ENCODE results near the gene SH2D3A.

Gene SH2D3A

DNA sequence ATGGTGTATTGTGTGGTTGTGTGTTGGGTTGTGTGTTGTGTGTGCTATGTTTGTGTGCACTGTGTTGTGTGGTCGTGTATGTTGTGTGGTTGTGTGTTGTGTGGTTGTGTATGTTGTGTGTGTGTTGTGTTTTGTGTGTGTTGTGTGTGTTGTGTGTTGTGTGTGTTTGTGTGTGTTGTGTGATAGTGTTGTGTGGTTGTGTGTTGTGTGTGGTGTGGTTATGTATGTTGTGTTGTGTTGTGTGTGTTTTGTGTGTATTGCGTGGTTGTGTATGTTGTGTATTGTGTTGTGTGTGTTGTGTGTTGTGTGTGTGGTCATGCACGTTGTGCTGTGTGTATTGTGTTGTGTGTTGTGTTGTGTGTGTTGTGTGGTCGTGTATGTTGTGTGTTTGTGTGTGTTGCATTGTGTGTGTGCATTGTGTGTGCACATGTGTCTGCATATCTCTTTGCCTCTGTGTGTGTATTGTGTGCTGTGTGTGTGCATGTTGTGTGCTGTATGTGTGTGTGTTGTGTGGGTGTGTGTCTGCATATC lies 49.7 kb downstream of the SH2D3A start:
- H3K27ac ChIP-seq (ENCODE audit: low read length): no peak overlapping the region
- no peaks in the 10 kb centered on the region for H3K27me3 ChIP-seq (ENCODE audit: low read depth, low read length)
- H3K4me3 ChIP-seq (ENCODE audit: low read depth in 1 of 2, low read length in 2 of 2): no peak overlapping the region
- H3K4me1 ChIP-seq (ENCODE audit: control insufficient read depth in 1 of 2, insufficient read depth in 2 of 2, low read length in 2 of 2): no peaks in the 10 kb centered on the region
- peaks cover 0 to 3% of the 10 kb centered on the region in 2 donors for H3K36me3 ChIP-seq (ENCODE audit: control insufficient read depth in 1 of 2, insufficient read depth in 2 of 2, low read length in 2 of 2)
- no peaks in the 10 kb centered on the region for H3K9me3 ChIP-seq (ENCODE audit: control insufficient read depth in 1 of 2, low read length in 2 of 2)

DNA sequence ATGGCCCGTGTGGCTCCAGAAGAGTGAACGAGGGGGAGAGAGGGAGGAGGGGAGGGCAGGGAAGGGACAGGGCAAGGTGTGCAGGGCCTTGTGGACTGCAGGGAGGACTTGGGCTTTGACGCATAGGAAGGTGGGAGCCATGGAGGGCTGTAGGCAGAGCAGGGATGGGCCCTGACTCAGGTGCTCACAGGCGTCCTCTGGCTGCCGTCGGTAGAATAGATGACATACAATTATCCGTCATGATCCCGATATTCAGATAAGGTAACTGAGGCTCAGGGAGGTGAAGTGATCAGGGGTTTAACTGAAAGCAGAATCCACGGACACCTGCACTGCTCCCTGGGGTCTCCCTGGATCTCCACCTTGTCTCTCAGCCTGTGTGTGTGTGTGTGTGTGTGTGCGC lies 50.2 kb downstream of the SH2D3A start:
- H3K27ac ChIP-seq (ENCODE audit: low read length): no peak overlapping the region
- H3K36me3 ChIP-seq (ENCODE audit: control insufficient read depth in 1 of 2, insufficient read depth in 2 of 2, low read length in 2 of 2): peaks cover 0 to 3% of the 10 kb centered on the region in 2 donors
- no peaks in the 10 kb centered on the region for H3K9me3 ChIP-seq (ENCODE audit: control insufficient read depth in 1 of 2, low read length in 2 of 2)
- no peak overlapping the region for H3K4me3 ChIP-seq (ENCODE audit: low read depth in 1 of 2, low read length in 2 of 2)
- H3K27me3 ChIP-seq (ENCODE audit: low read depth, low read length): no peaks in the 10 kb centered on the region
- no peaks in the 10 kb centered on the region for H3K4me1 ChIP-seq (ENCODE audit: control insufficient read depth in 1 of 2, insufficient read depth in 2 of 2, low read length in 2 of 2)

DNA sequence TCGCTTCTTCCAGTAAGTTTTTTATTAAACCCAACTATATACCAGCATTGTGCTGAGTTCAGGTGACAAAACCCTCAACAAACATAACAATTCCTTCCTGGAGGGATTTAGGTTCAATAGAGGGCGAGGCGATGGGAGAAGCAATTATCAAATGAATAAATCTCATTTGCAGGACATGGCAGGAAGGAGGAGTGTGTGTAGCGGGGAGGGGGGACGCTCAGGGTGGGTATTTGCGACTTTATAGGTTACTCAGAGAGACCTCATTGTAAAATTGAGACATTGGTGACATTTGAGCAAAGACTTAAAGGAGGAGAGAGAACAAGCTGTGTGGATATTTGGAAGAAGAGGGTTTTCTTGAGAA lies 50.6 kb downstream of the SH2D3A start:
- Histone ChIP-seq H3K36me3 (ENCODE audit: control insufficient read depth in 1 of 2, insufficient read depth in 2 of 2, low read length in 2 of 2) (peaks cover 0 to 3% of the 10 kb centered on the region in 2 donors), H3K4me3 (ENCODE audit: low read depth in 1 of 2, low read length in 2 of 2) (no peak overlapping the region), H3K4me1 (ENCODE audit: control insufficient read depth in 1 of 2, insufficient read depth in 2 of 2, low read length in 2 of 2) (no peaks in the 10 kb centered on the region), H3K27me3 (ENCODE audit: low read depth, low read length) (no peaks in the 10 kb centered on the region), H3K9me3 (ENCODE audit: control insufficient read depth in 1 of 2, low read length in 2 of 2) (no peaks in the 10 kb centered on the region), H3K27ac (ENCODE audit: low read length) (no peak overlapping the region)

DNA sequence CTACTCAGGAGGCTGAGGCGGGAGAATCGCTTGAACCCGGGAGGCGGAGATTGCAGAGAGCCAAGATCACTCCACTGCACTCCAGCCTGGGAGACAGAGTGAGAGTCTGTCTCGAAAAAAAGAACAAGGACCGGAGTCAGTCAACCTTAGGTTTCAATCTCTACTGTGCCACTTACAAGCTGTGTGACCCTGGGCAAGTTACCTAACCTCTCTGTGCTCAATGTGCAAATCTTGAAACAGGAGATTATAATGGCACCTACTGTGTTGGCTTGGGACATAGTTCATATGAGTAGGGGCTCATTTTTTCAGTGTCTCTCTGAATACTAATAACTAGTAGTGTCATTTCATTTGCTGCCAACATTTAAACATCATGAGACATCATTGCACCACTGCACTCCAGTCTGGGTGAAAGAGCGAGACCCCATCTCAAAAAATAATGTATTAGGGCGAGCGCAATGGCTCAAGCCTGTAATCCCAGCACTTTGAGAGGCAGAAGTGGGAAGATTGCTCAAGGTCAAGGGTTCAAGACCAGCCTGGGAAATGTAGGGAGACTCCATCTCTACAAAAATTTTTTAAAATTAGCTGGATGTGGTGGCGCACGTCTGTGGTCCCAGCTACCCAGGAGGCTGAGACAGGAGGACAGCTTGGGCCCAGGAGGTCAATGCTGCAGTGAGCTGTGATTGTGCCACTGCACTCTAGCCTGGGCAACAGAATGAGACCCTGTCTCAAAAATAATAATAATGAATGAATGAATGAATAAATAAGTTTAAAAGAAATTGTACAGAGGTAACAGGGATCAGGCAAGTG lies 52.3 kb downstream of the SH2D3A start:
- H3K36me3 ChIP-seq (ENCODE audit: control insufficient read depth in 1 of 2, insufficient read depth in 2 of 2, low read length in 2 of 2): peaks cover 0 to 3% of the 10 kb centered on the region in 2 donors
- H3K27me3 ChIP-seq (ENCODE audit: low read depth, low read length): no peaks in the 10 kb centered on the region
- H3K4me1 ChIP-seq (ENCODE audit: control insufficient read depth in 1 of 2, insufficient read depth in 2 of 2, low read length in 2 of 2): no peaks in the 10 kb centered on the region
- no peak overlapping the region for H3K27ac ChIP-seq (ENCODE audit: low read length)
- no peak overlapping the region for H3K4me3 ChIP-seq (ENCODE audit: low read depth in 1 of 2, low read length in 2 of 2)
- H3K9me3 ChIP-seq (ENCODE audit: control insufficient read depth in 1 of 2, low read length in 2 of 2): no peaks in the 10 kb centered on the region

DNA sequence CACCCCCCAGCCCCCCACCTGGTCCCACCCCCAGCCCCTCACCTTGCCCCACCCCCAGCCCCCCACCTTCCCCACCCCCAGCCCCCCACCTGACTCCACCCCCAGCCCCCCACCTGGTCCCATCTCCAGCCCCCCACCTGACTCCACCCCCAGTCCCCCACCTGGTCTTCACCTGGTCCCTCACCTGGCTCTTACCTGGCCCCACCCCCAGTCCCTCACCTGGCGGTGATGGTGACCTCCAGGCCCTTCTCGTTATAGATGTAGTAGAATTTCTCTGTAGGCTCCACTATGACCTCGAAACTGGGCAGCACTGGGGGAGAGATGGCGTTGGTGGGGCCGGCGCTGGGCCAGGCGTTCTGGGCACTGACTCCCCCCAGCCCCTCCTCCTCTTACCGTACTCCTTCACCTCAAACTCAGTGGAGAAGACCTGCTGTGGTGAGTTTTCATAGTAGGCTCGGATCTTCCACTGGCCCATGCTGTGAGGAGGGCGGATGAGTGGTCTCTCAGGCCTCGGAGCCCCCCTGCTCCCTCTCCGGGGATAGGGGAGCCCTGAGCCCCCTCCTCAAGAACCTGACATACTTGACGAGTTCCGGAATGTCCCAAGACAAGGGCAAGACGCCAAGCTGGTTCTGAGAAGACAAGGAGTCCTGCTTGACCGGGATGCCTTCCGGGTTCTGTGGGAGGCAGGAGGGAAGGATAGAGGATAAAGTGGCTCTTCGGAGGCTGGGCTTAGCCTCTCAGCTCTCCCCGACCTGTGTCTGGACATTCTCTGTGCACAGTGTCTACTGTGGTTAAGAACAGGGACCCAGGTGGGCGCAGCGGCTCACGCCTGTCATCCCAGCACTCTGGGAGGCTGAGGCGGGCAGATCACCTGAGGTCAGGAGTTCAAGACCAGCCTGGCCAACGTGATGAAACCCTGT lies 53.2 kb downstream of the SH2D3A start:
- H3K27me3 ChIP-seq (ENCODE audit: low read depth, low read length): no peaks in the 10 kb centered on the region

DNA sequence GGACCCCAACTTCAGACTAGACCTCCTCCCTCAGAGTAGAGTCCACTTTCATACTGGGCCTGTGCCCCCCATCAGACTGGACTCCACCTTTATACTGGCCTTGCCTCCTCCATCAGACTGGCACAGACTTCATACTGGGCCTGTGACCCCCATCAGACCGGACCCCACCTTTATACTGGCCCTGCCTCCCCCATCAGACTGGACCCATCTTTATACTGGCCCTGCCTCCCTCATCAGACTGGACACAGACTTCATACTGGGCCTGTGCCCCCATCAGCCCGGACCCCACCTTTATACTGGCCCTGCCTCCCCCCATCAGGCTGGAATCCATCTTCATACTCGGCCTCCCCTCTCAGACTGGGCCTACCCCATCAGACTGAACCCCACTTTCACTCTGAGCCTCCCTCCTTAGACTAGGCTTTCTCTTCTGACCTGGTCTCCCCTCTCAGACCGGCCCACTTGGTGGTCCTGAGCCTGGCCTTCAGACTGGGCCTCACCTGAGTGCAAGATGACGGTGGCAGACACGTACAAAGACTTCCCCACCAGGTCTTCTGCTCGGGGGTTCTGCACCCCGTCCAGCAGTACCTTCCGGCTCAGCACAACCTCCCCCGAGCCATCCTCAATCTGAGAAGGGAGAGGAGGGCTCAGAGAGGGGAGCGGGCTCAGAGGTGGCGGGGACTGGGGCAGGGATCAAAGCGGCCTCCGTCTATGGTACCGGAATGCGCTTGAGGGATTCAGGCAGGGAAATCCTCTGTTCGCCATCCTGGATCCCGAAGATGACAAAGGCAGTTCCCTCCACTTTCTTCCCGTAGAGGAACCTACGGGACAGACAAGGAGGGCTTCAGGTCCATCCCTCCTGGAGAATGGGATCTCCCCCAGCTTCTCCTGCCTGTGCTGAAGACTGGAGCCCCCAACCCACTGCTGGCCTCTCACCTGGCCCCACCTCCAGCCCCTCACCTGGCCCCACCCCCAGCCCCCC lies 54.3 kb downstream of the SH2D3A start:
- Histone ChIP-seq H3K4me1 (ENCODE audit: control insufficient read depth in 1 of 2, insufficient read depth in 2 of 2, low read length in 2 of 2) (no peaks in the 10 kb centered on the region), H3K36me3 (ENCODE audit: control insufficient read depth in 1 of 2, insufficient read depth in 2 of 2, low read length in 2 of 2) (no peaks in the 10 kb centered on the region), H3K27me3 (ENCODE audit: low read depth, low read length) (no peaks in the 10 kb centered on the region), H3K4me3 (ENCODE audit: low read depth in 1 of 2, low read length in 2 of 2) (no peak overlapping the region), H3K9me3 (ENCODE audit: control insufficient read depth in 1 of 2, low read length in 2 of 2) (no peaks in the 10 kb centered on the region), H3K27ac (ENCODE audit: low read length) (no peak overlapping the region)

More for the DNA sequence above, 53.2 kb downstream of the SH2D3A start:
- Histone ChIP-seq H3K27ac (ENCODE audit: low read length) (no peak overlapping the region), H3K4me1 (ENCODE audit: control insufficient read depth in 1 of 2, insufficient read depth in 2 of 2, low read length in 2 of 2) (no peaks in the 10 kb centered on the region), H3K36me3 (ENCODE audit: control insufficient read depth in 1 of 2, insufficient read depth in 2 of 2, low read length in 2 of 2) (peaks cover 0 to 3% of the 10 kb centered on the region in 2 donors), H3K9me3 (ENCODE audit: control insufficient read depth in 1 of 2, low read length in 2 of 2) (no peaks in the 10 kb centered on the region), H3K4me3 (ENCODE audit: low read depth in 1 of 2, low read length in 2 of 2) (no peak overlapping the region)

DNA sequence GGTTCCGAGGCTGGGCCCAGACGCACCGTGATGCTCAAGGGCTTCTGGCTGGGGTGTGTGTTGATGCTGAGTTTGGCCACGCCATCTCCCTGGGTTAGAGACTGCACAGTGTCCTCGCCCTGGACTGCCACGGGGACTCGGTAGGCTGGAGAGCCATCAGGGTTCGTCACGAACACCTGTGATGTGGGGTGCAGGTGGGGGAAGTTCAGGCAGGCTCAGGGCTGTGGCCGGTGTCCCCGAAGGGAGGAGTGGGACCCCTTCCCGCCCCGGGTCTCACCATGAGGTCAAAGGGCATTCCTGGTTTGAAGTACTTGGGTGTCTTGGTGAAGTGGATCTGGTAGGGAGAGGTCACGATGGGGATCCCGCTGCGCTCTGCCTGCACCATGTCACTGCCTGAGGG lies 55.0 kb downstream of the SH2D3A start:
- Histone ChIP-seq H3K9me3 (ENCODE audit: control insufficient read depth in 1 of 2, low read length in 2 of 2) (no peaks in the 10 kb centered on the region), H3K27ac (ENCODE audit: low read length) (no peak overlapping the region), H3K36me3 (ENCODE audit: control insufficient read depth in 1 of 2, insufficient read depth in 2 of 2, low read length in 2 of 2) (no peaks in the 10 kb centered on the region), H3K27me3 (ENCODE audit: low read depth, low read length) (no peaks in the 10 kb centered on the region), H3K4me1 (ENCODE audit: control insufficient read depth in 1 of 2, insufficient read depth in 2 of 2, low read length in 2 of 2) (no peaks in the 10 kb centered on the region), H3K4me3 (ENCODE audit: low read depth in 1 of 2, low read length in 2 of 2) (no peak overlapping the region)

DNA sequence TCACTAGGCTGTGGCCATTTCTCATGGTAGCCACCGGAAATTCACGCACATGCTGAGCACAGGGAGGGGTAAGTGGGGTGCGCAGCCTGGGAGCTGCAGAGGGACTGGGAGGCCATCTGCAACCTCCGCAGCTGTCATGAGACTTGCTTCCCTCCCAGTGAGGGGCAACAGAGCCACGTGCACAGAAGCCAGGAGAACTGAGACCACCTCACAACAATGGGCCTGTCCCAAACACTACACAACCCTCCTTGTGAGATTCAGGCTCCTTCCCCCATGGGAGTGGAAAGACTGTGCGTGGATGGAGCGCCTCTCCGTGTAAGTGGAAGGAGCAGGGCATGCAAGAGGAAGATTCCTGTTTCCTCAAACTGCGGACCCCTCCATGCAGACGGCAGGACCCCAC lies 55.6 kb downstream of the SH2D3A start:
- H3K9me3 ChIP-seq (ENCODE audit: control insufficient read depth in 1 of 2, low read length in 2 of 2): no peaks in the 10 kb centered on the region
- no peaks in the 10 kb centered on the region for H3K36me3 ChIP-seq (ENCODE audit: control insufficient read depth in 1 of 2, insufficient read depth in 2 of 2, low read length in 2 of 2)
- H3K27me3 ChIP-seq (ENCODE audit: low read depth, low read length): no peaks in the 10 kb centered on the region
- no peak overlapping the region for H3K27ac ChIP-seq (ENCODE audit: low read length)
- no peaks in the 10 kb centered on the region for H3K4me1 ChIP-seq (ENCODE audit: control insufficient read depth in 1 of 2, insufficient read depth in 2 of 2, low read length in 2 of 2)
- H3K4me3 ChIP-seq (ENCODE audit: low read depth in 1 of 2, low read length in 2 of 2): no peak overlapping the region

DNA sequence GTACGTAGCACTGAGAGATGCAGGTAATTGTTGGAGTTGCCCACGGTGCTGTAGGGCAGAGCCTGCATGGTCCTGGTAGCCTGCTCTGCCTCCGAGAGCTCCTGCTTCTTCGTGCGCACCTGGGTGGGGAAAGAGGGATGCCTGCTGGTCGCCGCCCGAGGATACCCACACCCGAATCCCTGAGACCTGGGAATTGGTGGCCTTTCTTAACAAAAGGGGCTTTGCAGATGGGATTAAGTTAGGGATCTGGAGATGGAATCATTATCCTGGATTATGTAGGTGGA lies 56.2 kb downstream of the SH2D3A start:
- H3K9me3 ChIP-seq (ENCODE audit: control insufficient read depth in 1 of 2, low read length in 2 of 2): no peaks in the 10 kb centered on the region
- no peaks in the 10 kb centered on the region for H3K4me1 ChIP-seq (ENCODE audit: control insufficient read depth in 1 of 2, insufficient read depth in 2 of 2, low read length in 2 of 2)
- H3K27ac ChIP-seq (ENCODE audit: low read length): no peak overlapping the region
- no peaks in the 10 kb centered on the region for H3K36me3 ChIP-seq (ENCODE audit: control insufficient read depth in 1 of 2, insufficient read depth in 2 of 2, low read length in 2 of 2)
- no peaks in the 10 kb centered on the region for H3K27me3 ChIP-seq (ENCODE audit: low read depth, low read length)
- no peak overlapping the region for H3K4me3 ChIP-seq (ENCODE audit: low read depth in 1 of 2, low read length in 2 of 2)

DNA sequence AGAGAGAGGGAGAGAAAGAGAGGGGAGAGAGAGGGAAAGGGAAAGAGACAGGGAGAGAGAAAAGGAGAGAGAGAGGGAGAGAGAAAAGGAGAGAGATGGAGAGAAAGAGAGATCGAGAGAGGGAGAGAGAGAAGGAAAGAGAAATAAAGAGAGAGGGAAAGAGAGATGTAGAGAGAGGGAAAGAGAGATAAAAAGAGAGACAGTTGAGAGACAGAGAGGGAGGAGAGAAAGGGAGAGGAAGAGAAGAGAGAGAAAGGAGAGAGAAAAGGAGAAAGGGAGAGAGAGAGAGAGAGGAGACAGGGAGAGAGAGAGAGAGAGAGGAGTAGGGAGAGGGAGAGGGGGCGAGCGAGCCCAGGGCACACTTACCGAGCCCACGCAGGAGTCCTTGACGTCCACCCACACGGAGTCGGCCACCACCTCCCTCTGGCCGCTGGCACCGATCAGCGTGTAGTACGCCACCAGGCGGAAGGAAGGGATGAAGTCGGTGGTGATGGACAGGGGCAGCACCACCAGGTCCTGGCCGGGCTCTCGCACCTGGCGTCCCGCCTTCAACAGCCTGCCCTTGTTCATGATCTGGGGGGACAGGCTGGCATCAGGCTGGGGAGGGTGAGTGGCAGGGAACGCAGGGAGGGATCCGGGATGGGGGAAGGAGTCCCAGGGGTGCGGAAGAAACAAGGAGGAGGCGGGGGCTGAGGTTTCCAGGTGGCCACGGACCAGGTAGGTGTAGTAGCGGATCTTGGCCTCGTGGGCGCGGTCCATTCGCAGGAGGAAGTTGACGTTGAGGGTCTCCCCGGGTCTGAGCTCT lies 56.8 kb downstream of the SH2D3A start:
- H3K27me3 ChIP-seq (ENCODE audit: low read depth, low read length): no peaks in the 10 kb centered on the region
- no peaks in the 10 kb centered on the region for H3K9me3 ChIP-seq (ENCODE audit: control insufficient read depth in 1 of 2, low read length in 2 of 2)
- H3K4me3 ChIP-seq (ENCODE audit: low read depth in 1 of 2, low read length in 2 of 2): no peak overlapping the region
- no peaks in the 10 kb centered on the region for H3K36me3 ChIP-seq (ENCODE audit: control insufficient read depth in 1 of 2, insufficient read depth in 2 of 2, low read length in 2 of 2)
- H3K27ac ChIP-seq (ENCODE audit: low read length): no peak overlapping the region
- no peaks in the 10 kb centered on the region for H3K4me1 ChIP-seq (ENCODE audit: control insufficient read depth in 1 of 2, insufficient read depth in 2 of 2, low read length in 2 of 2)

All from muscle layer of duodenum (tissue), 2 donors.